ENCODE results near the gene SEC16B.
A peak's percentile ranks its signal among the peaks of the same experiment; 100 is the strongest.

SEC16B gene

GRCh38 chr1:177937931-177938330, 31.9 kb downstream of the SEC16B start:
- FAIRE-seq = no peak

- no peak for FAIRE-seq
Observed at GRCh38 chr1:177937174-177937770, 32.6 kb downstream of the SEC16B start.

GRCh38 chr1:177935638-177936415, 34.0 kb downstream of the SEC16B start:
- FAIRE-seq = no peak

- no peak for FAIRE-seq
Observed at GRCh38 chr1:177934927-177935326, 34.9 kb downstream of the SEC16B start.

GRCh38 chr1:177934461-177934860, 35.4 kb downstream of the SEC16B start:
- FAIRE-seq = no peak

GRCh38 chr1:177933881-177934280, 36.0 kb downstream of the SEC16B start:
- no peak for FAIRE-seq

GRCh38 chr1:177932123-177932522, 37.7 kb downstream of the SEC16B start:
- FAIRE-seq = no peak

- no peak for FAIRE-seq
Observed at GRCh38 chr1:177928952-177929351, 40.9 kb downstream of the SEC16B start.

- FAIRE-seq = no peak
Observed at GRCh38 chr1:177928194-177928593, 41.7 kb downstream of the SEC16B start.

- no peak for FAIRE-seq
Observed at GRCh38 chr1:177927021-177927596, 42.7 kb downstream of the SEC16B start.

GRCh38 chr1:177926201-177926600, 43.7 kb downstream of the SEC16B start:
- no peak for FAIRE-seq

- no peak for FAIRE-seq
Observed at GRCh38 chr1:177925006-177925405, 44.9 kb downstream of the SEC16B start.

- peak; percentile 88 for FAIRE-seq
Observed at GRCh38 chr1:177923441-177923840, 46.4 kb downstream of the SEC16B start.

- FAIRE-seq = no peak
Observed at GRCh38 chr1:177922209-177922608, 47.6 kb downstream of the SEC16B start.

- no peak for FAIRE-seq
Observed at GRCh38 chr1:177921590-177921989, 48.3 kb downstream of the SEC16B start.

GRCh38 chr1:177920091-177920490, 49.8 kb downstream of the SEC16B start:
- FAIRE-seq = no peak

- no peak for FAIRE-seq
Observed at GRCh38 chr1:177915641-177916040, 54.2 kb downstream of the SEC16B start.

- no peak for FAIRE-seq
Observed at GRCh38 chr1:177914603-177915002, 55.3 kb downstream of the SEC16B start.

GRCh38 chr1:177913762-177914540, 55.9 kb downstream of the SEC16B start:
- FAIRE-seq = no peak

GRCh38 chr1:177912991-177913390, 56.9 kb downstream of the SEC16B start:
- FAIRE-seq = no peak

GRCh38 chr1:177909416-177909815, 60.4 kb downstream of the SEC16B start:
- FAIRE-seq = no peak

GRCh38 chr1:177907000-177907399, 62.9 kb downstream of the SEC16B start:
- no peak for FAIRE-seq

- FAIRE-seq = no peak
Observed at GRCh38 chr1:177905686-177906085, 64.2 kb downstream of the SEC16B start.
